Right lobe of liver (tissue), 6 donors: ENCODE measurements around the gene NTHL1. TPM values are rescaled to one million over a fixed set of nuclear protein-coding genes. Genes with fewer than 3 reads are reported as not detected.

Experiments used
- ATAC-seq, 4 donors: fragments of 200-7000 bp; cut with Tn5 transposase; one replicate each; pipeline ENCODE4 v1.9.1; 2020; ENCODE audit warnings: mild to moderate bottlenecking in 4 of 4, moderate library complexity in 4 of 4
- DNase-seq, 3 donors: peaks; one replicate each; pipeline ENCODE4 v3.0.0-alpha.2; 2020
- H3K27ac ChIP-seq, 3 donors: fragments of 200-600 bp; one replicate each; pipeline ENCODE4 v1.8.0; 2022
- H3K27me3 ChIP-seq, 2 donors: fragments of 200-600 bp; one replicate each; pipeline ENCODE4 v1.8.0; 2022
- H3K36me3 ChIP-seq, 4 donors: fragments of 200-600 bp; sonication (generic) in 1 of 4; one replicate each; pipeline versions ENCODE4 v1.5.1 to v1.8.0; 2017 to 2022; ENCODE audit warnings: control low read depth in 1 of 4
- H3K4me1 ChIP-seq, 4 donors: fragments of 200-600 bp; sonication (generic) in 1 of 4; one replicate each; pipeline versions ENCODE4 v1.5.1 to v1.8.0; 2017 to 2022; ENCODE audit warnings: control low read depth in 1 of 4
- H3K4me3 ChIP-seq, 3 donors: fragments of 200-600 bp; one replicate each; pipeline ENCODE4 v1.8.0; 2022
- H3K9me3 ChIP-seq, 4 donors: fragments of 200-600 bp; sonication (generic) in 1 of 4; one replicate each; pipeline versions ENCODE4 v1.5.1 to v1.8.0; 2017 to 2022; ENCODE audit warnings: control low read depth in 1 of 4
- POLR2A ChIP-seq: fragments of 450-650 bp; IDR thresholded peaks from one replicate; pipeline ENCODE4 v1.6.1; 2017; ENCODE audit warnings: antibody characterized with exemption, mild to moderate bottlenecking
- WGBS: methylation state at CpG from one replicate; pipeline ENCODE4 v1.1.6; 2018; ENCODE audit warnings: low coverage, low lambda C conversion rate; ENCODE audit not compliant: insufficient coverage; ENCODE audit errors: missing lambda C conversion rate; 5-methylcytosine and 5-hydroxymethylcytosine counted together
- intact Hi-C, 2 donors: fragments of 100-400 bp; cut with DNase I; formaldehyde crosslinking; loops; one replicate each; pipeline versions ENCODE4 v1.11.2 to v1.14.1; 2022
- total RNA-seq, 6 experiments: library from RNA; depleted of rRNA in 2 of 6; stranded (reverse); fragments of >200 nt in 2 of 6; fragmentation: NEBNext Ultra II Directional in 3 of 6; extraction: Animal tissue kit (Norgen Biotek cat#: 25700) in 3 of 6; gene quantifications; one replicate each; pipeline versions ENCODE4 v1.1.0 to v1.2.4, GENCODE V29; 2016 to 2023
- TF ChIP-seq, protein P1 (sequence below), 4 donors: fragments of 200-600 bp in 3 of 4; fragments of 450-650 bp in 1 of 4; IDR thresholded peaks; one replicate each; pipeline versions ENCODE4 v1.5.1 to v1.8.0; 2016 to 2022; ENCODE audit warnings: antibody characterized with exemption in 4 of 4, mild to moderate bottlenecking in 2 of 4
- donor health status: DM: no; HTN: yes; CAD: no.
- donor health status: DM: no; HTN: no; CAD: no.
- donor health status: DM: no; HTN: no; CAD: no.
- donor health status: DM: no; HTN: yes; CAD: no.
- donor health status: DM: no; HTN: yes; CAD: no.

The NTHL1 gene
- total RNA-seq, 6 experiments from 2014 or later, result 12.0 to 127 (median 42.6) TPM

DNA sequence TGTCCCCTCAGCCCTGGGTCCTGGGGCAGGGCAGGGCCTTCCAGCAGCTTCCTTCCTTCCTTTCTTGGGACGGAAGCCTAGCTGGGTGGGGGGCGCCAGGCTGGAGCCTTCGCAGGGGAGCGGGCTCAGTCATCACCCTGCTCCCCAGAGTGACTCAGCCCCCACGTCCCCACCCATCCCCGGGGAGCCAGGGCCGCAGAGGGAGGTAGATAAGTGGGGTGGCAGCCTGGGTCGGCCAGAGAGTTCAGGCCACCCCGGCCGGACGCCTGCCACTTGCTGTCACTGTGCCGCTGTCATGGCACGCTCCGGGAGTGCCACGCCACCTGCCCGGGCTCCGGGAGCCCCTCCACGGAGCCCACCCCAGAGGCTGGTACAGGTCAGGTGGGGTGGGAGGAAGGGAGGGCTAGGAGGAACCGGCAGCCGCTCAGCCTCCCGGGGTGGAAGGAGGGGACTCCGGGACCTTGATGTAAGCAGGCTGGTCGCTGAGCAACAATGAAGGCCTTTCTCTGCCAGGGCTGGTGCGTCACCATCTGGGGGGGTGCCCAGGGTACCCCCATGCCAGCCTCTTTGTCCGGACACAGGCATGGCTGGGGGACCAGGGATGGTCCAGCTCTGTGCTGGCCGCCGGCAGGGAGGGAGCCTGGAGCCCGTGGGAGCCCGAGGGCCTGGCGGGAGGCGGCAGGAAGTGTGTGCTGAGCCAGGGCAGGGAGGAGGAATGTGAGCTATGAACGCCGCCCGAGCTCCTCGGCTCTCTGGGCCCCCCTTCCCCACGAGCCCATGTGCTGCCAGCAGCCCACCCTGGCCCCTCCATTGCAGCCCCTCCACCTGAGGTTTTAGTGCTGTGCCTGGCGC, 14.4 kb downstream of the NTHL1 start:
- Histone ChIP-seq H3K27ac (peak overlapping the region; percentile 84 to 87 (median 86)), H3K27me3 (no peaks in the 10 kb centered on the region), H3K4me1 (peaks cover 0 to 58% (median 22%) of the 10 kb centered on the region in 4 donors), H3K4me3 (peak overlapping the region; percentile 43 to 47 (median 47)), H3K9me3 (no peaks in the 10 kb centered on the region), H3K36me3 (peaks cover 0 to 21% (median 3%) of the 10 kb centered on the region in 4 donors)
- ATAC-seq (peak; percentile 18 to 26 (median 21)), DNase-seq (peak; percentile 68 to 74 (median 70))
- 0% methylated on average over 4 of the region's 37 CpGs for WGBS
- TF ChIP-seq, protein P1, sequence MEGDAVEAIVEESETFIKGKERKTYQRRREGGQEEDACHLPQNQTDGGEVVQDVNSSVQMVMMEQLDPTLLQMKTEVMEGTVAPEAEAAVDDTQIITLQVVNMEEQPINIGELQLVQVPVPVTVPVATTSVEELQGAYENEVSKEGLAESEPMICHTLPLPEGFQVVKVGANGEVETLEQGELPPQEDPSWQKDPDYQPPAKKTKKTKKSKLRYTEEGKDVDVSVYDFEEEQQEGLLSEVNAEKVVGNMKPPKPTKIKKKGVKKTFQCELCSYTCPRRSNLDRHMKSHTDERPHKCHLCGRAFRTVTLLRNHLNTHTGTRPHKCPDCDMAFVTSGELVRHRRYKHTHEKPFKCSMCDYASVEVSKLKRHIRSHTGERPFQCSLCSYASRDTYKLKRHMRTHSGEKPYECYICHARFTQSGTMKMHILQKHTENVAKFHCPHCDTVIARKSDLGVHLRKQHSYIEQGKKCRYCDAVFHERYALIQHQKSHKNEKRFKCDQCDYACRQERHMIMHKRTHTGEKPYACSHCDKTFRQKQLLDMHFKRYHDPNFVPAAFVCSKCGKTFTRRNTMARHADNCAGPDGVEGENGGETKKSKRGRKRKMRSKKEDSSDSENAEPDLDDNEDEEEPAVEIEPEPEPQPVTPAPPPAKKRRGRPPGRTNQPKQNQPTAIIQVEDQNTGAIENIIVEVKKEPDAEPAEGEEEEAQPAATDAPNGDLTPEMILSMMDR (IDR thresholded peaks at IDR 0.05), result no peak
- TF ChIP-seq POLR2A, result no peak
- intact Hi-C loops, result no loop called here

DNA sequence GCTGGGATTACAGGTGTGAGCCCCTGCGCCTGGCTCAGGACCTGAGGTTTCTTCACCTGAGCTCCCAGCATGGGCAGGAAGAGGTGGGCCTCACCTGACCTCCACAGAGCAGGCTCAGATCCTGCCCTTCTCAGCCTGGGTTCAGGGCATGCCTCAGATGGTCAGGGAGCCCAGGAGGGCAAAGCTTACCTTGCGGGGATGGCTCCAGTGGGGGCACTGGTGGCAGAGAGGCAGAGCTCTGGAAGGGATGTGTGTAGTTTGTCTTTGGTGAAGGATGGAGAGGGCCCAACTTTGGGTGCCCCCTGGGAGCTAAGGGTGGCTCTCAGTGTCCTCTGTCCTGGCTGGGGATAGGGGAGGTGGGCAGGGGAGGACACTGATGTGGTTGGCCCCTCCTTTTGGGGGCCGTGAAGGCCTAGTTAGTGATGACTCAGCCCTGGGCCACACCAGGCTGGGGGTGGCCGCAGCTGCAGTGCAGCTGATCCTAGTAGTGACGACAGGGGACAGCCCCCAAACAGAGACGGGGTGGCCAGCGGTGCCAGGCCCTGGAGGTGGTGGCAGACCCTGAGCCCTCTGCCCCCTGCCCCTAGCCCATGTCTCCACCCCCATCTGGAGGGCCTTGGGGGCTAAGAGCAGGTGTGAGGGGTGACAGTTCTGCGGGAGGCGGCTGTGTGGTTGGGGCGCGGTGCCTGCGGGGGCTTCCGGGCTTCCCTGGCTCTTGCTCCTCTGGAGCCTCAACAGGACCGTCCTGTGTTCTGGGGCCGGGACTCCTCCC, 15.2 kb downstream of the NTHL1 start:
- TF ChIP-seq, protein P1 (IDR thresholded peaks at IDR 0.05), result no peak
- TF ChIP-seq POLR2A, result no peak
- intact Hi-C loops, result no loop called here
- Histone ChIP-seq H3K9me3 (no peaks in the 10 kb centered on the region), H3K27me3 (no peaks in the 10 kb centered on the region), H3K4me3 (peak overlapping the region; percentile 43 to 47 (median 47)), H3K4me1 (peaks cover 0 to 66% (median 22%) of the 10 kb centered on the region in 4 donors), H3K36me3 (peaks cover 0 to 19% (median 1%) of the 10 kb centered on the region in 4 donors), H3K27ac (peak overlapping the region; percentile 84 to 87 (median 86))
- ATAC-seq (peak in 1 of 4 donors; percentile 11), DNase-seq (peak in 1 of 3 donors; percentile 58)
- WGBS, result 10% methylated on average over 2 of the region's 15 CpGs

DNA sequence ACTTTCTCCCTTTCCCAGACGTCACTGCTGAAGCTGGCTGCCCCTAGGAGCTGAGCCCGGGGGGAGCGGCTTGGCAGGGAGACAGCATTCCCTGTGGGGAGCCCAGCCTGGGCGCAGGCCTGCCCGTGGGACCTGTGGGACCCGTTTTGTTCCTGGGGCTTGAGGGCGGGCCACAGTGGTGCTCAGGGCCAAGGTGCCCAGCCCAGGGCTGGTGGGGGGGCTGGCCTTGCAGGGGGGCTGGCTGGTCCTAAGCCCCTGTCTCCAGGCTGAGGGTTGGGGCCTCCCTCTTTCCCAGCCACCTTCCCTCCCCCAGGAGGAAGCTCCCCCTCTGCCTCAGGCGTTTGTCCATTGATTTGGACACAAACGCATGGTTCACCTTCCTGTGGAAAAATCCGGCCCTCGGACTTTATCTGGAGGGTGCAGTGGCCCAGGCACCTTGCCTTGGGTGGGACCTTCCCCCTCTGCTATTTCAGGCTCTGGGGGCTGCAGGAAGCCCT, 16.5 kb downstream of the NTHL1 start:
- intact Hi-C loops, result no loop called here
- H3K27me3 ChIP-seq, result no peaks in the 10 kb centered on the region
- no peaks in the 10 kb centered on the region for H3K9me3 ChIP-seq
- peak in 2 of 3 donors; percentile 56 to 58 for DNase-seq
- peak overlapping the region in 1 of 3 donors; percentile 76 for H3K4me3 ChIP-seq
- peaks cover 0 to 59% (median 22%) of the 10 kb centered on the region in 4 donors for H3K4me1 ChIP-seq
- H3K27ac ChIP-seq, result peak overlapping the region; percentile 13 to 84 (median 15)
- 26% methylated on average over 4 of the region's 11 CpGs for WGBS
- no peak for ATAC-seq
- peaks cover 0 to 15% (median 0%) of the 10 kb centered on the region in 4 donors for H3K36me3 ChIP-seq
- TF ChIP-seq, protein P1 (IDR thresholded peaks at IDR 0.05), result no peak
- TF ChIP-seq POLR2A, result no peak

DNA sequence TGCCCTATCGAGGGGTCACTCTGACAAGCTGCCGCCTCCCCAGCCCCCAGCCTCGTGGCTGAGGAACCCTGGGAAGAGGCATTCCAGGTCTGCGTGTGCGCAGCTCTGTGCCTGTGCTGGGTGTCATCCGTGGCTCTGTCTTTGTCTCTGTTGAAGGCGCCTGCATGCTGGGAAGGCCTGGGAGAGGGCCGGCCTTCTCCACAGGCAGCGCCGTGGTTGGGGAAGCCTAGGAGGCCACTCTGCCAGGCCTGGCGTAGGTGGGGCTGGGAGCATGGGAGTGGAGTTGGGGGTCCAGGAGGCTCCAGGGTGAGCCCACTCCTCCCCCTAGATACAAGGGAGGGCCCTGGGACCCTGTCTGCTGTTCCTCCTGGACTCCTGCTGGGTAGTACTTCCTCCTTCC, 17.6 kb downstream of the NTHL1 start:
- intact Hi-C loops, result no loop called here
- H3K4me3 ChIP-seq, result peak overlapping the region; percentile 76 to 85 (median 82)
- TF ChIP-seq, protein P1 (IDR thresholded peaks at IDR 0.05), result no peak
- no peak for TF ChIP-seq POLR2A
- H3K9me3 ChIP-seq, result no peaks in the 10 kb centered on the region
- H3K36me3 ChIP-seq, result peaks cover 0 to 15% (median 0%) of the 10 kb centered on the region in 4 donors
- 14% methylated on average over 6 of the region's 11 CpGs for WGBS
- peaks cover 0 to 56% (median 25%) of the 10 kb centered on the region in 4 donors for H3K4me1 ChIP-seq
- no peak for DNase-seq
- no peaks in the 10 kb centered on the region for H3K27me3 ChIP-seq
- no peak for ATAC-seq
- H3K27ac ChIP-seq, result peak overlapping the region; percentile 21 to 63 (median 41)
